Measurements from ENCODE around the gene EFEMP2.

DNA sequence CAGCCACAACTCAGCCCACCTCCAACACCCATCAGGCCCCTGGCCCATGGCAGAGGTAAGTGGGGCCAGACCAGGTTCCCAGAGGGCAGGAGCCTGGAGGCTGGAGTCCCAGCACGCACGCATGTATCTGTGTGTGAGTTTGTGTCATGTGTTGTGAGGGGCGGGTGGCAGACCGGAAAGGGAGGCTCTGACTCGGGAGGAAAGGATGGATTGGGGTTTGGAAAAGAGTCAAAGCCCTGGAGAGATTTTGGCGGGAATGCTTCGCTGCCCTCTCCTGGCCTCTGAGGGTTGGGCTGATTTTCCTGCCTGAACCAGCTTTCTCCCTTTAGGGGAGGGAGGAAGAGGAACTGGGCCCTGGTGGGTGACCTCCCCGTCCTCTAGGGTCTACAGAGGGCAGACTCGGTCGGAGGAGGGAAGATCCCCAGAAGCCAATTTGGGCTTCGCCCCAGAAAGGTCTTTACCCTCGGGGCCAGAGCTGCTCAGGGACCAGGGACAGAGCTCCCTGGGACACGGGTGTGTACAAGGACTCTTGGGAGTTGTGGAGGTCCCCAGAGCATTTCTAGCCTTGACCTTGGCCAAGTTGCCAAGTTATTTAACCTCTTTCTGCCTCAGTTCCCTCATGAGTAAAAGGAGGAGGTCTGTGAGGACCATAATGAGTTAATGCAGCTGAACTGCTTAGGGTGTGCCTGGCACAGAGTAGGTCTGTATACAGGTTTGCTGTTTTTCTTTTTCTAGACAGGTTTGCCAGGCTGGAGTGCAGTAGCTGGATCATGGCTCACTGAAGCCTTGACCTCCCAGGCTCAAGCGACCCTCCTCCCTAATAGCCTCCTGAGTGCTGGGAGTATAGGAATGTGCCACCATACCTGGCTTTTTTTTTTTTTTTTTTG is 39.3 kb upstream of the EFEMP2 start:
- TF ChIP-seq, protein P1, sequence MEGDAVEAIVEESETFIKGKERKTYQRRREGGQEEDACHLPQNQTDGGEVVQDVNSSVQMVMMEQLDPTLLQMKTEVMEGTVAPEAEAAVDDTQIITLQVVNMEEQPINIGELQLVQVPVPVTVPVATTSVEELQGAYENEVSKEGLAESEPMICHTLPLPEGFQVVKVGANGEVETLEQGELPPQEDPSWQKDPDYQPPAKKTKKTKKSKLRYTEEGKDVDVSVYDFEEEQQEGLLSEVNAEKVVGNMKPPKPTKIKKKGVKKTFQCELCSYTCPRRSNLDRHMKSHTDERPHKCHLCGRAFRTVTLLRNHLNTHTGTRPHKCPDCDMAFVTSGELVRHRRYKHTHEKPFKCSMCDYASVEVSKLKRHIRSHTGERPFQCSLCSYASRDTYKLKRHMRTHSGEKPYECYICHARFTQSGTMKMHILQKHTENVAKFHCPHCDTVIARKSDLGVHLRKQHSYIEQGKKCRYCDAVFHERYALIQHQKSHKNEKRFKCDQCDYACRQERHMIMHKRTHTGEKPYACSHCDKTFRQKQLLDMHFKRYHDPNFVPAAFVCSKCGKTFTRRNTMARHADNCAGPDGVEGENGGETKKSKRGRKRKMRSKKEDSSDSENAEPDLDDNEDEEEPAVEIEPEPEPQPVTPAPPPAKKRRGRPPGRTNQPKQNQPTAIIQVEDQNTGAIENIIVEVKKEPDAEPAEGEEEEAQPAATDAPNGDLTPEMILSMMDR (IDR thresholded peaks at IDR 0.05; ENCODE audit: low read depth, low read length, poor library complexity, severe bottlenecking): peak; percentile 30
- TF ChIP-seq EZH2phosphoT487 (IDR thresholded peaks at IDR 0.05; ENCODE audit: borderline replicate concordance, low read length): no peak

Data from DOHH2 (cell line).